CD14-positive monocyte (primary cell): ENCODE data around the gene PLXDC1. TPM values are rescaled to one million over a fixed set of nuclear protein-coding genes. Genes with fewer than 3 reads are reported as not detected.
"Not testable (repeated sequence)": the region's sequence is repeated elsewhere in the genome, so short reads cannot be mapped to it uniquely, and the experiment has no call there.

Experiments used
- DNase-seq, 3 donors: peaks; one replicate each; pipeline ENCODE4 v3.0.0-alpha.2; 2011 to 2022
- H2AFZ ChIP-seq: 2 replicates; pipeline ENCODE4 v1.6.0; 2012; ENCODE audit warnings: mild to moderate bottlenecking, low read depth, low read length, inconsistent platforms; ENCODE audit not compliant: insufficient read depth, poor library complexity, severe bottlenecking
- H3K27ac ChIP-seq, 2 donors: 1 replicate in 1 of 2; 2 replicates in 1 of 2; pipeline ENCODE4 v1.5.1; 2012 to 2013; ENCODE audit warnings: low read length in 2 of 2, control low read depth in 1 of 2, inconsistent platforms in 1 of 2, low read depth in 1 of 2, mild to moderate bottlenecking in 1 of 2
- H3K27me3 ChIP-seq, 2 donors: one replicate each; pipeline versions ENCODE4 v1.6.0 to v1.6.1; 2011 to 2013; ENCODE audit warnings: low read length in 2 of 2; ENCODE audit not compliant: control insufficient read depth in 2 of 2, insufficient read depth in 2 of 2
- H3K36me3 ChIP-seq, 2 donors: replicated peaks in 1 of 2; 1 replicate in 1 of 2; 2 replicates in 1 of 2; pipeline versions ENCODE4 v1.5.1 to v1.6.1; 2012 to 2013; ENCODE audit warnings: low read length in 2 of 2, control low read depth in 1 of 2, inconsistent platforms in 1 of 2, mild to moderate bottlenecking in 1 of 2; ENCODE audit not compliant: insufficient read depth in 2 of 2, control insufficient read depth in 1 of 2
- H3K4me1 ChIP-seq, 2 donors: 1 replicate in 1 of 2; 2 replicates in 1 of 2; pipeline versions ENCODE4 v1.5.1 to v1.6.1; 2012 to 2013; ENCODE audit warnings: low read length in 2 of 2, control low read depth in 1 of 2, inconsistent platforms in 1 of 2, mild to moderate bottlenecking in 1 of 2, moderate library complexity in 1 of 2; ENCODE audit not compliant: insufficient read depth in 2 of 2, control insufficient read depth in 1 of 2
- H3K4me2 ChIP-seq: replicated peaks from 2 replicates; pipeline ENCODE3; 2012; ENCODE audit warnings: low read length, moderate library complexity, mild to moderate bottlenecking; ENCODE audit not compliant: poor library complexity, severe bottlenecking; ENCODE audit errors: extremely low read depth
- H3K4me3 ChIP-seq, 3 experiments: fragments of 200-600 bp in 1 of 3; sonication (generic) in 1 of 3; replicated peaks in 1 of 3; 1 replicate in 2 of 3; 2 replicates in 1 of 3; pipeline ENCODE4 v1.5.1; 2011 to 2013; ENCODE audit warnings: low read length in 3 of 3, mild to moderate bottlenecking in 3 of 3, control low read depth in 2 of 3, low read depth in 2 of 3, inconsistent platforms in 1 of 3, moderate library complexity in 1 of 3
- H3K79me2 ChIP-seq: 2 replicates; pipeline ENCODE4 v1.6.0; 2012; ENCODE audit warnings: mild to moderate bottlenecking, control low read depth, inconsistent platforms, low read length, moderate library complexity; ENCODE audit not compliant: insufficient read depth
- H3K9ac ChIP-seq: 2 replicates; pipeline ENCODE4 v1.6.0; 2017; ENCODE audit warnings: low read length, mild to moderate bottlenecking; ENCODE audit not compliant: insufficient read depth, poor library complexity, severe bottlenecking
- H3K9me3 ChIP-seq, 2 donors: replicated peaks in 1 of 2; 1 replicate in 1 of 2; 2 replicates in 1 of 2; pipeline versions ENCODE4 v1.5.1 to v1.6.1; 2012 to 2013; ENCODE audit warnings: low read length in 2 of 2, control low read depth in 1 of 2; ENCODE audit not compliant: control insufficient read depth in 1 of 2, insufficient read depth in 1 of 2
- H4K20me1 ChIP-seq: 2 replicates; pipeline ENCODE4 v1.6.0; 2012; ENCODE audit warnings: mild to moderate bottlenecking, low read length, control low read depth, moderate library complexity; ENCODE audit not compliant: insufficient read depth
- H3K27ac Mint-ChIP-seq, 7 donors: one replicate each; pipeline ENCODE4 v1.8.0; 2020; ENCODE audit warnings: mild to moderate bottlenecking in 7 of 7, mixed read lengths in 7 of 7, moderate library complexity in 6 of 7, inconsistent platforms in 2 of 7
- H3K27me3 Mint-ChIP-seq, 3 donors: one replicate each; pipeline ENCODE4 v1.8.0; 2021 to 2022; ENCODE audit warnings: low read depth in 3 of 3, mild to moderate bottlenecking in 3 of 3, mixed read lengths in 3 of 3, moderate library complexity in 3 of 3, inconsistent platforms in 1 of 3
- H3K36me3 Mint-ChIP-seq, 2 donors: one replicate each; pipeline ENCODE4 v1.8.0; 2020; ENCODE audit warnings: mixed read lengths in 2 of 2, inconsistent platforms in 1 of 2, mild to moderate bottlenecking in 1 of 2
- H3K4me1 Mint-ChIP-seq: one replicate; pipeline ENCODE4 v1.8.0; 2020; ENCODE audit warnings: mild to moderate bottlenecking, mixed read lengths
- H3K4me3 Mint-ChIP-seq, 2 donors: one replicate each; pipeline ENCODE4 v1.8.0; 2020; ENCODE audit warnings: mild to moderate bottlenecking in 2 of 2, mixed read lengths in 2 of 2, moderate library complexity in 1 of 2
- H3K9me3 Mint-ChIP-seq, 7 donors: one replicate each; pipeline ENCODE4 v1.8.0; 2020 to 2022; ENCODE audit warnings: mixed read lengths in 7 of 7, mild to moderate bottlenecking in 6 of 7, moderate library complexity in 6 of 7, inconsistent platforms in 2 of 7
- WGBS: methylation state at CpG from one replicate; pipeline ENCODE4 v1.1.5; 2013; ENCODE audit warnings: missing lambda C conversion rate; ENCODE audit not compliant: insufficient coverage; 5-methylcytosine and 5-hydroxymethylcytosine counted together
- intact Hi-C, 2 donors: fragments of 100-400 bp; cut with micrococcal nuclease; formaldehyde crosslinking; loops; one replicate each; pipeline versions ENCODE4 v1.15.0 to v1.15.1; 2023
- polyA plus RNA-seq, 3 donors: library from polyadenylated mRNA; depleted of rRNA in 1 of 3; unstranded in 2 of 3; stranded (reverse) in 1 of 3; fragments of 300-500 nt in 2 of 3; fragments of >200 nt in 1 of 3; fragmentation: Illumina TruSeq in 2 of 3; gene quantifications; 1 replicate in 2 of 3; 2 replicates in 1 of 3; pipeline ENCODE4 v1.2.3, GENCODE V29; 2012 to 2021
- TF ChIP-seq, protein P1 (sequence below): fragments of 200-600 bp; IDR thresholded peaks from one replicate; pipeline ENCODE4 v1.8.0; 2022; ENCODE audit warnings: antibody characterized with exemption, mild to moderate bottlenecking

Gene PLXDC1
- polyA plus RNA-seq, 3 donors = 0.21 TPM; not detected in 2

DNA sequence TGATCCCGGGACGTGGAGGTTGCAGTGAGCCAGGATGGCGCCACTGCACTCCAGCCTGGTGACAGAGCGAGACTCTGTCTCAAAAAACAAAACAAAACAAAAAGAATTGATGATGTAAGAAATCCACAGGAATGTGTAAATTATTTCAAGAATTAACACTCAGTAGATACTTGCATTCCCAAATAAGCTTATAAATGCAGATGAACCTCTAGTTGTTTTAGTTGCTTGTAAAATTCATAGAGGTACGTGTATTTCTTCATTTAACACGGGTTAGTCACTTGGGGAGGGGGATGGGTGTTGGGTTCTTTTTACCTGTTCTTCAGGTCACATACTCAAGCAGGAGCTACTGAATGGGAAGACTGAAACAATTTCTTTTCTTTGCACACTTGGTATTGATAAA is 128.5 kb downstream of the PLXDC1 start:
- Mint-ChIP-seq H3K9me3 (peaks cover 0 to 13% (median 0%) of the 10 kb centered on the region in 7 donors), H3K27ac (no peak overlapping the region), H3K36me3 (peaks cover 0 to 5% of the 10 kb centered on the region in 2 donors), H3K4me1 (peaks cover 21% of the 10 kb centered on the region), H3K4me3 (no peak overlapping the region), H3K27me3 (peaks cover 26 to 34% (median 33%) of the 10 kb centered on the region in 3 donors)
- intact Hi-C loops = no loop called here
- WGBS = no CpG with 5 or more reads among the region's 6 CpGs
- H3K9me3 ChIP-seq = no peaks in the 10 kb centered on the region
- no peak overlapping the region for H2AFZ ChIP-seq
- no peak for DNase-seq
- peaks cover 20 to 25% of the 10 kb centered on the region in 2 donors for H3K27me3 ChIP-seq
- no peak overlapping the region for H3K4me2 ChIP-seq
- TF ChIP-seq, protein P1, sequence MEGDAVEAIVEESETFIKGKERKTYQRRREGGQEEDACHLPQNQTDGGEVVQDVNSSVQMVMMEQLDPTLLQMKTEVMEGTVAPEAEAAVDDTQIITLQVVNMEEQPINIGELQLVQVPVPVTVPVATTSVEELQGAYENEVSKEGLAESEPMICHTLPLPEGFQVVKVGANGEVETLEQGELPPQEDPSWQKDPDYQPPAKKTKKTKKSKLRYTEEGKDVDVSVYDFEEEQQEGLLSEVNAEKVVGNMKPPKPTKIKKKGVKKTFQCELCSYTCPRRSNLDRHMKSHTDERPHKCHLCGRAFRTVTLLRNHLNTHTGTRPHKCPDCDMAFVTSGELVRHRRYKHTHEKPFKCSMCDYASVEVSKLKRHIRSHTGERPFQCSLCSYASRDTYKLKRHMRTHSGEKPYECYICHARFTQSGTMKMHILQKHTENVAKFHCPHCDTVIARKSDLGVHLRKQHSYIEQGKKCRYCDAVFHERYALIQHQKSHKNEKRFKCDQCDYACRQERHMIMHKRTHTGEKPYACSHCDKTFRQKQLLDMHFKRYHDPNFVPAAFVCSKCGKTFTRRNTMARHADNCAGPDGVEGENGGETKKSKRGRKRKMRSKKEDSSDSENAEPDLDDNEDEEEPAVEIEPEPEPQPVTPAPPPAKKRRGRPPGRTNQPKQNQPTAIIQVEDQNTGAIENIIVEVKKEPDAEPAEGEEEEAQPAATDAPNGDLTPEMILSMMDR = no peak
- H4K20me1 ChIP-seq = no peaks in the 10 kb centered on the region
- H3K79me2 ChIP-seq = no peaks in the 10 kb centered on the region
- peaks cover 17 to 23% of the 10 kb centered on the region in 2 donors for H3K4me1 ChIP-seq
- H3K27ac ChIP-seq = no peak overlapping the region
- no peaks in the 10 kb centered on the region for H3K36me3 ChIP-seq
- H3K9ac ChIP-seq = no peak overlapping the region
- H3K4me3 ChIP-seq = no peak overlapping the region

- H3K4me3 Mint-ChIP-seq, H3K27me3 ChIP-seq, intact Hi-C loops, H3K36me3 Mint-ChIP-seq, H3K27ac Mint-ChIP-seq, H3K79me2 ChIP-seq, H3K9me3 ChIP-seq, H2AFZ ChIP-seq, H3K27me3 Mint-ChIP-seq, H3K27ac ChIP-seq, H3K9me3 Mint-ChIP-seq, H3K9ac ChIP-seq, H3K4me2 ChIP-seq, H3K36me3 ChIP-seq, H4K20me1 ChIP-seq, DNase-seq, H3K4me3 ChIP-seq: not testable (repeated sequence)
- no CpG with 5 or more reads among the region's 6 CpGs for WGBS
- H3K4me1 ChIP-seq = peaks cover 42 to 45% of the 10 kb centered on the region in 2 donors
- peaks cover 40% of the 10 kb centered on the region for H3K4me1 Mint-ChIP-seq
Measured at GRCh38 chr17:39020037-39020436, 131.4 kb downstream of the PLXDC1 start.
